Spleen (tissue), 7 donors: Measurements from ENCODE around the gene ZNG1B.
"Not testable (repeated sequence)": the region's sequence is repeated elsewhere in the genome, so short reads cannot be mapped to it uniquely, and the experiment has no call there.

Experiments used
- CTCF ChIP-seq, 11 experiments: fragments of 200-600 bp in 7 of 11; fragments of 450-650 bp in 4 of 11; sonication (generic) in 4 of 11; IDR thresholded peaks in 8 of 11; conservative IDR thresholded peaks in 3 of 11; 1 replicate in 7 of 11; 2 replicates in 4 of 11; pipeline versions ENCODE4 v1.4.0 to v1.8.0; 2016 to 2021; ENCODE audit warnings: antibody characterized with exemption in 11 of 11, inconsistent platforms in 4 of 11, mild to moderate bottlenecking in 1 of 11
- POLR2A ChIP-seq, 3 donors: fragments of 450-650 bp; IDR thresholded peaks; one replicate each; pipeline ENCODE4 v1.5.1; 2017; ENCODE audit warnings: antibody characterized with exemption in 3 of 3, mild to moderate bottlenecking in 1 of 3
- POLR2AphosphoS5 ChIP-seq, 3 donors: sonication (generic); formaldehyde crosslinking; IDR thresholded peaks; one replicate each; pipeline ENCODE4 v1.5.1; 2017; ENCODE audit warnings: antibody characterized with exemption in 3 of 3
- donor health status: DM: no; HTN: no; CAD: no; lungs with moderate emphysema.
- donor health status: DM: no; HTN: no; CAD: no.
- donor health status: DM: no; HTN: no; CAD: no.

GRCh38 chr2:113532991-113533390 lies 95.5 kb downstream of the ZNG1B start:
- TF ChIP-seq CTCF (IDR thresholded peaks at IDR 0.05 in 8 of 11, conservative IDR thresholded peaks at IDR 0.05 in 3 of 11); POLR2AphosphoS5 (IDR thresholded peaks at IDR 0.05); POLR2A (IDR thresholded peaks at IDR 0.05): not testable (repeated sequence)
